Psoas muscle (tissue), 8 donors: Measurements from ENCODE around the gene KRT17. TPM values are rescaled to one million over a fixed set of nuclear protein-coding genes. Genes with fewer than 3 reads are reported as not detected.
"Not testable (repeated sequence)": the region's sequence is repeated elsewhere in the genome, so short reads cannot be mapped to it uniquely, and the experiment has no call there.

Experiments used
- ATAC-seq, 4 donors: fragments of 200-7000 bp; cut with Tn5 transposase; one replicate each; pipeline ENCODE4 v1.9.1; 2020; ENCODE audit warnings: moderate library complexity in 3 of 4, mild to moderate bottlenecking in 2 of 4
- DNase-seq, 2 donors: peaks; one replicate each; pipeline ENCODE4 v3.0.0-alpha.2; 2020
- H3K27ac ChIP-seq: fragments of 200-600 bp; one replicate; pipeline ENCODE4 v1.8.0; 2022
- H3K27me3 ChIP-seq, 3 donors: fragments of 200-600 bp in 1 of 3; one replicate each; pipeline versions ENCODE4 v1.6.1 to v1.8.0; 2013 to 2022; ENCODE audit warnings: low read length in 2 of 3, mild to moderate bottlenecking in 2 of 3, moderate library complexity in 1 of 3; ENCODE audit not compliant: insufficient read depth in 3 of 3
- H3K36me3 ChIP-seq, 2 donors: fragments of 200-600 bp in 1 of 2; one replicate each; pipeline versions ENCODE4 v1.6.1 to v1.8.0; 2013 to 2022; ENCODE audit warnings: low read depth in 1 of 2, mild to moderate bottlenecking in 1 of 2, moderate library complexity in 1 of 2; ENCODE audit not compliant: insufficient read depth in 1 of 2
- H3K4me1 ChIP-seq: fragments of 200-600 bp; one replicate; pipeline ENCODE4 v1.8.0; 2022
- H3K4me3 ChIP-seq: fragments of 200-600 bp; one replicate; pipeline ENCODE4 v1.8.0; 2022; ENCODE audit warnings: mild to moderate bottlenecking
- H3K9me3 ChIP-seq: fragments of 200-600 bp; one replicate; pipeline ENCODE4 v1.8.0; 2022
- WGBS, 3 donors: extraction: QIAGEN DNeasy Blood & Tissue Kit; methylation state at CpG; one replicate each; pipeline versions ENCODE4 v1.1.6 to v1.1.7; 2013; 5-methylcytosine and 5-hydroxymethylcytosine counted together
- intact Hi-C, 2 donors: fragments of 100-400 bp; cut with DNase I; formaldehyde crosslinking; loops; one replicate each; pipeline versions ENCODE4 v1.11.0 to v1.14.2; 2022
- polyA plus RNA-seq, 3 donors: library from polyadenylated mRNA; stranded (reverse); fragments of 200-250 nt; gene quantifications; one replicate each; pipeline ENCODE4 v1.2.3, GENCODE V29; 2013
- total RNA-seq, 4 donors: library from RNA; stranded (reverse); fragmentation: NEBNext Ultra II Directional in 2 of 4; extraction: Animal tissue kit (Norgen Biotek cat#: 25700) in 2 of 4; gene quantifications; one replicate each; pipeline versions ENCODE4 v1.2.1 to v1.2.4, GENCODE V29; 2021 to 2023
- TF ChIP-seq, protein P1 (sequence below): fragments of 200-600 bp; IDR thresholded peaks from one replicate; pipeline ENCODE4 v1.8.0; 2022; ENCODE audit warnings: antibody characterized with exemption
- donor health status: healthy with polysubstance abuse.
- donor health status: DM: no; HTN: no; CAD: no; lungs with moderate emphysema.
- donor health status: Bipolar disorder and iron deficiency.
- donor health status: healthy.
- donor health status: DM: yes; HTN: yes; CAD: no.
- donor health status: DM: no; HTN: no; CAD: no.
- donor health status: DM: no; HTN: no; CAD: no.
- donor health status: DM: yes; HTN: yes; CAD: no.

KRT17 gene
- total and polyA plus RNA-seq, 7 donors: 0.10 to 0.38 (median 0.20) TPM; not detected in 4

DNA sequence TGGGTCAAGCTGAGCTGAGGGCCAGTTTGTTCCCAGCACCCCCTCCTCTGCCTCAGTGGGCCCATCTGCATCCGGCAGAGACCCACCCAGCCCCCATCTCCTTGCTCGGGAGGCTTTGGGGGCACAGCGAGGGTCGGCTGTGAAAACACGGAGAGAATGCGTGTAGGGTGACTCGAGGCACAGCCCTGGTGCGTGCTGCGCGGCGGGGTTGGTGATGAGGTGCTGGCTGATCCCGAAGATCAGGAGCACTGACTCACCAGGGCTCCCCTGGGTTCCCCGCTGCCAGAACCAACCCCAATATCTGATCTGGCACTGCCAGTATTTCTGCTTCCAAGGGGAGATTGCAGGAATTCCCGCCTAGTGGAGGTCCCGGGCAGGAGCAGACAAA lies 7.5 kb upstream of the KRT17 start:
- no peak for DNase-seq
- TF ChIP-seq, protein P1, sequence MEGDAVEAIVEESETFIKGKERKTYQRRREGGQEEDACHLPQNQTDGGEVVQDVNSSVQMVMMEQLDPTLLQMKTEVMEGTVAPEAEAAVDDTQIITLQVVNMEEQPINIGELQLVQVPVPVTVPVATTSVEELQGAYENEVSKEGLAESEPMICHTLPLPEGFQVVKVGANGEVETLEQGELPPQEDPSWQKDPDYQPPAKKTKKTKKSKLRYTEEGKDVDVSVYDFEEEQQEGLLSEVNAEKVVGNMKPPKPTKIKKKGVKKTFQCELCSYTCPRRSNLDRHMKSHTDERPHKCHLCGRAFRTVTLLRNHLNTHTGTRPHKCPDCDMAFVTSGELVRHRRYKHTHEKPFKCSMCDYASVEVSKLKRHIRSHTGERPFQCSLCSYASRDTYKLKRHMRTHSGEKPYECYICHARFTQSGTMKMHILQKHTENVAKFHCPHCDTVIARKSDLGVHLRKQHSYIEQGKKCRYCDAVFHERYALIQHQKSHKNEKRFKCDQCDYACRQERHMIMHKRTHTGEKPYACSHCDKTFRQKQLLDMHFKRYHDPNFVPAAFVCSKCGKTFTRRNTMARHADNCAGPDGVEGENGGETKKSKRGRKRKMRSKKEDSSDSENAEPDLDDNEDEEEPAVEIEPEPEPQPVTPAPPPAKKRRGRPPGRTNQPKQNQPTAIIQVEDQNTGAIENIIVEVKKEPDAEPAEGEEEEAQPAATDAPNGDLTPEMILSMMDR: no peak
- Histone ChIP-seq H3K9me3 (no peaks in the 10 kb centered on the region), H3K27me3 (no peaks in the 10 kb centered on the region), H3K4me3 (no peak overlapping the region), H3K4me1 (peaks cover 7% of the 10 kb centered on the region), H3K36me3 (no peaks in the 10 kb centered on the region), H3K27ac (no peak overlapping the region)
- no peak for ATAC-seq
- intact Hi-C loops: no loop called here
- WGBS, 3 donors: 82 to 90% (median 84%) methylated on average over 15 of the region's 15 CpGs

- intact Hi-C loops: no loop called here
- Histone ChIP-seq H3K9me3 (no peaks in the 10 kb centered on the region), H3K4me1 (peaks cover 7% of the 10 kb centered on the region), H3K36me3 (no peaks in the 10 kb centered on the region), H3K4me3 (no peak overlapping the region), H3K27ac (no peak overlapping the region), H3K27me3 (no peaks in the 10 kb centered on the region)
- TF ChIP-seq, protein P1: no peak
- WGBS, 3 donors: 71 to 85% (median 74%) methylated on average over 8 of the region's 8 CpGs
- no peak for DNase-seq
- no peak for ATAC-seq
Measured at GRCh38 chr17:41631025-41631897, 6.9 kb upstream of the KRT17 start.

GRCh38 chr17:41629826-41630670 lies 5.7 kb upstream of the KRT17 start:
- no peaks in the 10 kb centered on the region for H3K27me3 ChIP-seq
- DNase-seq (peak in 1 of 2 donors; percentile 39), ATAC-seq (no peak)
- intact Hi-C loops: no loop called here
- H3K27ac ChIP-seq: no peak overlapping the region
- no peaks in the 10 kb centered on the region for H3K36me3 ChIP-seq
- TF ChIP-seq, protein P1: no peak
- no peaks in the 10 kb centered on the region for H3K9me3 ChIP-seq
- H3K4me3 ChIP-seq: no peak overlapping the region
- 83 to 88% (median 85%) methylated on average over 13 of the region's 13 CpGs for WGBS, 3 donors
- peaks cover 3% of the 10 kb centered on the region for H3K4me1 ChIP-seq

DNA sequence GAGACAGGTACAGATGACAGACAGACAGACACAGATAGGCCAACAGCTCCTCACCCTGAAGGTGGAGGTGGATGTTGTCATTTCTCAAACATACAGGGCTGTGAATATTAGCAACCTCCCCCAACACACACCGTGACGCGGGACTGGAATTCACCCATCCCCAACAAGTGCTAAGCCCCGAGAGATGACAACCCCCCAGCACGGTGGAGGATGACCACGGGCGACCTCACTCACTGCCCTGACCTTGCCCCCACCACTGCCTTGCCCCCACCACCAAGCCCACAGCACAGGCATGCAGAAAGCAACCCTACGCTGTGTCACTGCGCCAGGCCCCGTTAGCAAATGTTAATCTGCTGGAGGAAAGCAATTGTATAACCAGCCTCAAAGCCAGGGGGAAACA lies 4.9 kb upstream of the KRT17 start:
- peak; percentile 1 to 19 for DNase-seq
- Histone ChIP-seq H3K27me3 (no peaks in the 10 kb centered on the region), H3K4me3 (no peak overlapping the region), H3K9me3 (no peaks in the 10 kb centered on the region), H3K27ac (no peak overlapping the region), H3K4me1 (no peaks in the 10 kb centered on the region), H3K36me3 (no peaks in the 10 kb centered on the region)
- no peak for ATAC-seq
- 81 to 88% (median 84%) methylated on average over 10 of the region's 10 CpGs for WGBS, 3 donors
- intact Hi-C loops: no loop called here
- TF ChIP-seq, protein P1: no peak

DNA sequence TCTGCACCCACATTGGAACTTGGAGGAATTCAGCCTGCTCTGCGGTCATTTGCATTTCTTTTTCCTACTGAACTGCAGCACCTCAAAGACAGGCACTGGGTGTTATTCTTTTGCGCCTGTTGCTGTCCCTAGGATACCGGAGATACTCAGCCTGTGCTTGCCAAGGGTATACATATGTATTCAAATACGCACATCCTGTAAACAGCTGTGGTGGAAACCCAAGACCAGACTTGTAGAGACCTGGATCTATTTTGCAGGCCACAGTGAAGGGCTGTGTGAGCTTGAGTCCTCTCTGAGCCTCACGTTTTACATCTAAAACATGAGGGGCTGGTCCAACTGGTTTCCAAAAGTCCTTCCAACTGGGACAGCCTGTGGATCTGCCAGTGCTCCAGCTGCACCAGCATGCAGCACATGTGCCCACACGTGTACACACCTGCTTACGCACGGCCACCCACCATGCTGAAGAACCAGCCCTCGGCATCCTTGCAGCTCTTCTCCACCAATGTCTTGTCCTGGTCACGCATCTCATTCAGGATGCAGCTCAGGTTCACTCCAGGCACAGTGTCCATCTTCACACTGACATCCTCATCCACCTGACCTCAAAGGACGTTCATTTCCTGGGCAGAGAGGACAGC lies 4.4 kb upstream of the KRT17 start:
- H3K9me3 ChIP-seq, intact Hi-C loops, H3K27me3 ChIP-seq, H3K36me3 ChIP-seq, H3K27ac ChIP-seq, H3K4me1 ChIP-seq, H3K4me3 ChIP-seq, ATAC-seq: not testable (repeated sequence)
- 82 to 88% (median 84%) methylated on average over 11 of the region's 11 CpGs for WGBS, 3 donors
- DNase-seq: peak; percentile 2 to 34

- H3K9me3 ChIP-seq, H3K36me3 ChIP-seq, H3K27me3 ChIP-seq, ATAC-seq, intact Hi-C loops, H3K27ac ChIP-seq, H3K4me1 ChIP-seq, H3K4me3 ChIP-seq: not testable (repeated sequence)
- WGBS, 3 donors: 24 to 42% (median 26%) methylated on average over 1 of the region's 1 CpG
- DNase-seq: peak in 1 of 2 donors; percentile 19
Measured at GRCh38 chr17:41628073-41628370, 3.6 kb upstream of the KRT17 start.
